Parathyroid adenoma (tissue), 2 donors: Measurements from ENCODE around the gene GSTO1.

ENCODE experiments used
- H2AFZ ChIP-seq: fragments of 300-600 bp; sonication (generic); one replicate; pipeline ENCODE4 v1.7.0; 2017; ENCODE audit warnings: antibody characterized with exemption, mild to moderate bottlenecking
- H3K27ac ChIP-seq: fragments of 300-600 bp; sonication (generic); one replicate; pipeline ENCODE4 v1.7.0; 2017
- H3K27me3 ChIP-seq: fragments of 300-600 bp; sonication (generic); one replicate; pipeline ENCODE4 v1.7.0; 2017; ENCODE audit warnings: low read length; ENCODE audit not compliant: control insufficient read depth, insufficient read depth
- H3K36me3 ChIP-seq: fragments of 300-600 bp; sonication (generic); one replicate; pipeline ENCODE4 v1.7.0; 2017; ENCODE audit warnings: low read length; ENCODE audit not compliant: control insufficient read depth, insufficient read depth
- H3K4me1 ChIP-seq: fragments of 300-600 bp; sonication (generic); one replicate; pipeline ENCODE4 v1.7.0; 2017; ENCODE audit warnings: control low read depth
- H3K4me2 ChIP-seq: fragments of 300-600 bp; sonication (generic); one replicate; pipeline ENCODE4 v1.7.0; 2017; ENCODE audit warnings: low read length
- H3K4me3 ChIP-seq: fragments of 300-600 bp; sonication (generic); one replicate; pipeline ENCODE4 v1.7.0; 2017; ENCODE audit warnings: low read depth, low read length
- H3K79me2 ChIP-seq: fragments of 300-600 bp; sonication (generic); one replicate; pipeline ENCODE4 v1.7.0; 2017; ENCODE audit warnings: control low read depth
- H3K9ac ChIP-seq: fragments of 300-600 bp; sonication (generic); one replicate; pipeline ENCODE4 v1.7.0; 2017; ENCODE audit warnings: mild to moderate bottlenecking
- H3K9me3 ChIP-seq: fragments of 300-600 bp; sonication (generic); one replicate; pipeline ENCODE4 v1.7.0; 2017; ENCODE audit warnings: low read length; ENCODE audit not compliant: control insufficient read depth
- TF ChIP-seq, protein P1 (sequence below): fragments of 300-600 bp; sonication (generic); IDR thresholded peaks from one replicate; pipeline ENCODE4 v1.7.0; 2017; ENCODE audit warnings: antibody characterized with exemption, mild to moderate bottlenecking
- donor health status: primary hyperparathyroidism.

Gene GSTO1

GRCh38 chr10:104262055-104262454 is 7.4 kb downstream of the GSTO1 start:
- H3K36me3 ChIP-seq, result no peaks in the 10 kb centered on the region
- H3K79me2 ChIP-seq, result peaks cover 14% of the 10 kb centered on the region
- TF ChIP-seq, protein P1, sequence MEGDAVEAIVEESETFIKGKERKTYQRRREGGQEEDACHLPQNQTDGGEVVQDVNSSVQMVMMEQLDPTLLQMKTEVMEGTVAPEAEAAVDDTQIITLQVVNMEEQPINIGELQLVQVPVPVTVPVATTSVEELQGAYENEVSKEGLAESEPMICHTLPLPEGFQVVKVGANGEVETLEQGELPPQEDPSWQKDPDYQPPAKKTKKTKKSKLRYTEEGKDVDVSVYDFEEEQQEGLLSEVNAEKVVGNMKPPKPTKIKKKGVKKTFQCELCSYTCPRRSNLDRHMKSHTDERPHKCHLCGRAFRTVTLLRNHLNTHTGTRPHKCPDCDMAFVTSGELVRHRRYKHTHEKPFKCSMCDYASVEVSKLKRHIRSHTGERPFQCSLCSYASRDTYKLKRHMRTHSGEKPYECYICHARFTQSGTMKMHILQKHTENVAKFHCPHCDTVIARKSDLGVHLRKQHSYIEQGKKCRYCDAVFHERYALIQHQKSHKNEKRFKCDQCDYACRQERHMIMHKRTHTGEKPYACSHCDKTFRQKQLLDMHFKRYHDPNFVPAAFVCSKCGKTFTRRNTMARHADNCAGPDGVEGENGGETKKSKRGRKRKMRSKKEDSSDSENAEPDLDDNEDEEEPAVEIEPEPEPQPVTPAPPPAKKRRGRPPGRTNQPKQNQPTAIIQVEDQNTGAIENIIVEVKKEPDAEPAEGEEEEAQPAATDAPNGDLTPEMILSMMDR, result no peak
- no peak overlapping the region for H3K27ac ChIP-seq
- H3K4me2 ChIP-seq, result no peak overlapping the region
- H2AFZ ChIP-seq, result no peak overlapping the region
- no peak overlapping the region for H3K4me3 ChIP-seq
- H3K27me3 ChIP-seq, result no peaks in the 10 kb centered on the region
- peaks cover 25% of the 10 kb centered on the region for H3K4me1 ChIP-seq
- H3K9ac ChIP-seq, result no peak overlapping the region
- no peaks in the 10 kb centered on the region for H3K9me3 ChIP-seq

DNA sequence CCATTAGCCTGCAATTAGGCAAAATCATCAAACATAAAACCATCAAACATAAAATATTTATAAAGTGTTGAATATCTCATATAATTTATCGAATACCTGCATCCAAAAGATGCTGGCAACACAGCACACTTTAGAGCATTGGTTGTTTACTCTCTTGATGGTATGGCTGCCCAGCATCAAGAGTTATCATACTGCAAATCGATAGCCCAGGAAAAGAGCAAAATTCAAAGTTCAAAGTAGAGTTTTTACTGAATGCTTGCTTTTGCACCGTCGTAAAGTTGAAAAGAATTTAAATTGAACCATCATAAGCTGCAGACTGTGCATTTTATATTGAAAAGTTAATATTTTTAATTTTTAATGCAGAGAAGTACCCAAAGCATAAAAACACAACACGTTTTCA is 10.1 kb downstream of the GSTO1 start:
- H3K4me3 ChIP-seq, result no peak overlapping the region
- H3K9me3 ChIP-seq, result no peaks in the 10 kb centered on the region
- H3K9ac ChIP-seq, result no peak overlapping the region
- H3K27me3 ChIP-seq, result no peaks in the 10 kb centered on the region
- peaks cover 20% of the 10 kb centered on the region for H3K79me2 ChIP-seq
- no peak overlapping the region for H3K27ac ChIP-seq
- H3K4me2 ChIP-seq, result no peak overlapping the region
- no peaks in the 10 kb centered on the region for H3K36me3 ChIP-seq
- H2AFZ ChIP-seq, result no peak overlapping the region
- TF ChIP-seq, protein P1, result no peak
- peaks cover 11% of the 10 kb centered on the region for H3K4me1 ChIP-seq

DNA sequence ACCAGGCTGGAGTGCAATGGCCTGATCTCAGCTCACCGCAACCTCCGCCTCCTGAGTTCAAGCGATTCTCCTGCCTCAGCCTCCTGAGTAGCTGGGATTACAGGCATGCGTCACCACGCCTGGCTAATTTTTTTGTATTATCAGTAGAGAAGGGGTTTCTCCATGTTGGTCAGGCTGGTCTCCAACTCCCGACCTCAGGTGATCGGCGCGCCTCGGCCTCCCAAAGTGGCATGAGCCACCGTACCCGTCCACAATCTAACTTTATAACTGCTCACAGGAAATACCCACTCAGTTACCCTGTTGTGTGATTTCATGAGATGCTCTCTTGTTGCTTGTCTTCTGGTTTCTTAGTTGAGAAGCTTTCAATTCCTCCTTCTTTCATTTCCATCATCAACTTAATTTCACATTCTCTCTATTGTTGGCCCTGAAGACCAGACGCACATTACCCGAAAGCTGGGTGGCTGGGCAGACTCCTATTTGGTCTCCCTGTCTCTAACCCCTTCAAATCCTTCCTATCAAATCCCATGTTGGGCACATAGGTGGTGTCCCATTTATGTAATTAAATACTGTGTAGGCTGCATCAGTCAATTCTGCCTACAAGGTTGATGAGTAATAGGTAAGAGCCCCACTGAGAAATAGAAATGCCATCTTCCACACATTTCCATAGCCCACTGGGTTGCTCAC is 13.2 kb downstream of the GSTO1 start:
- H2AFZ ChIP-seq, result no peak overlapping the region
- peak overlapping the region; percentile 74 for H3K4me3 ChIP-seq
- H3K27ac ChIP-seq, result peak overlapping the region; percentile 76
- no peaks in the 10 kb centered on the region for H3K9me3 ChIP-seq
- H3K4me1 ChIP-seq, result peaks cover 4% of the 10 kb centered on the region
- no peaks in the 10 kb centered on the region for H3K27me3 ChIP-seq
- no peaks in the 10 kb centered on the region for H3K36me3 ChIP-seq
- peak overlapping the region; percentile 77 for H3K4me2 ChIP-seq
- TF ChIP-seq, protein P1, result no peak
- peaks cover 6% of the 10 kb centered on the region for H3K79me2 ChIP-seq
- no peak overlapping the region for H3K9ac ChIP-seq

- H3K9ac ChIP-seq, result peak overlapping the region; percentile 33
- H3K36me3 ChIP-seq, result no peaks in the 10 kb centered on the region
- H3K27ac ChIP-seq, result peak overlapping the region; percentile 76
- peak overlapping the region; percentile 74 for H3K4me3 ChIP-seq
- TF ChIP-seq, protein P1, result no peak
- peaks cover 4% of the 10 kb centered on the region for H3K4me1 ChIP-seq
- peak overlapping the region; percentile 90 for H2AFZ ChIP-seq
- no peaks in the 10 kb centered on the region for H3K9me3 ChIP-seq
- H3K79me2 ChIP-seq, result peaks cover 6% of the 10 kb centered on the region
- H3K27me3 ChIP-seq, result no peaks in the 10 kb centered on the region
- peak overlapping the region; percentile 77 for H3K4me2 ChIP-seq
These were observed 13.7 kb downstream of the GSTO1 start for GRCh38 chr10:104268405-104268712.
